ENCODE results near the gene EEFSEC. TPM values are rescaled to one million over a fixed set of nuclear protein-coding genes. Genes with fewer than 3 reads are reported as not detected.

The EEFSEC gene
- polyA plus RNA-seq, 10 donors = 12.0 to 18.9 (median 16.1) TPM

- no peak for DNase-seq
These were observed 130.1 kb downstream of the EEFSEC start for GRCh38 chr3:128283421-128283820.

- DNase-seq = no peak
These were observed 132.0 kb downstream of the EEFSEC start for GRCh38 chr3:128285042-128285966.

- DNase-seq = no peak
These were observed 132.7 kb downstream of the EEFSEC start for GRCh38 chr3:128285967-128286321.

GRCh38 chr3:128286691-128287090 is 133.4 kb downstream of the EEFSEC start:
- DNase-seq = no peak

GRCh38 chr3:128287216-128287615 is 133.9 kb downstream of the EEFSEC start:
- DNase-seq = no peak

- DNase-seq = no peak
These were observed 136.3 kb downstream of the EEFSEC start for GRCh38 chr3:128289534-128289933.

GRCh38 chr3:128290484-128290883 is 137.2 kb downstream of the EEFSEC start:
- DNase-seq = no peak

- DNase-seq = no peak
These were observed 140.6 kb downstream of the EEFSEC start for GRCh38 chr3:128293930-128294329.

GRCh38 chr3:128294999-128295468 is 141.8 kb downstream of the EEFSEC start:
- no peak for DNase-seq

- no peak for DNase-seq
These were observed 143.4 kb downstream of the EEFSEC start for GRCh38 chr3:128296469-128297251.

- DNase-seq = no peak
These were observed 144.3 kb downstream of the EEFSEC start for GRCh38 chr3:128297401-128298138.

GRCh38 chr3:128301186-128302023 is 148.1 kb downstream of the EEFSEC start:
- DNase-seq = no peak

GRCh38 chr3:128306481-128306880 is 153.2 kb downstream of the EEFSEC start:
- no peak for DNase-seq

- DNase-seq = no peak
These were observed 153.8 kb downstream of the EEFSEC start for GRCh38 chr3:128307029-128307633.

- no peak for DNase-seq
These were observed 154.6 kb downstream of the EEFSEC start for GRCh38 chr3:128307781-128308469.

GRCh38 chr3:128309026-128309425 is 155.7 kb downstream of the EEFSEC start:
- peak; percentile 16 to 38 (median 31) for DNase-seq

GRCh38 chr3:128310286-128311058 is 157.2 kb downstream of the EEFSEC start:
- DNase-seq = no peak

GRCh38 chr3:128311441-128311844 is 158.2 kb downstream of the EEFSEC start:
- DNase-seq = no peak

GRCh38 chr3:128312271-128312670 is 159.0 kb downstream of the EEFSEC start:
- no peak for DNase-seq
